H1 (cell line): ENCODE measurements around the gene ALG3. TPM values are rescaled to one million over a fixed set of nuclear protein-coding genes. Genes with fewer than 3 reads are reported as not detected.

Experiments
- CTCF ChIA-PET: fragments of 300-600 bp; sonication (Branson Sonifier 250); formaldehyde crosslinking; loops from one replicate; lab custom pipeline; 2021; ENCODE audit not compliant: partially characterized antibody; lab: Charles Lee
- POLR2A ChIA-PET: fragments of 300-600 bp; sonication (Branson Sonifier 250); formaldehyde crosslinking; loops from one replicate; lab custom pipeline; 2021; ENCODE audit warnings: inconsistent platforms; ENCODE audit not compliant: partially characterized antibody; lab: Charles Lee
- DNase-seq, 2 experiments: peaks; one replicate each; pipeline versions ENCODE4 v3.0.0 to v3.0.0-alpha.2; 2010 to 2022; ENCODE audit warnings: low spot score in 2 of 2, low read depth in 1 of 2, mixed read lengths in 1 of 2
- FAIRE-seq: peaks from 2 replicates; lab custom pipeline; 2011; peaks lifted over from hg19 to GRCh38; lab: Jason Lieb, UNC
- H2AFZ ChIP-seq: 2 replicates; pipeline ENCODE4 v1.8.1; 2012; ENCODE audit warnings: low read length, inconsistent platforms
- H2AK5ac ChIP-seq: 2 replicates; pipeline ENCODE4 v1.6.1; 2013; ENCODE audit warnings: low read depth, low read length
- H2BK120ac ChIP-seq: replicated peaks from 2 replicates; pipeline ENCODE3; 2013; ENCODE audit warnings: low read depth, low read length, inconsistent platforms
- H2BK12ac ChIP-seq: 2 replicates; pipeline ENCODE4 v1.6.1; 2013; ENCODE audit warnings: low read depth, low read length
- H2BK15ac ChIP-seq: 2 replicates; pipeline ENCODE4 v1.6.1; 2013; ENCODE audit warnings: low read length
- H2BK20ac ChIP-seq: 2 replicates; pipeline ENCODE4 v1.6.1; 2013; ENCODE audit warnings: low read length
- H2BK5ac ChIP-seq: 2 replicates; pipeline ENCODE4 v1.6.1; 2013; ENCODE audit warnings: low read depth, low read length
- H3K14ac ChIP-seq: 2 replicates; pipeline ENCODE4 v1.6.1; 2013; ENCODE audit warnings: inconsistent platforms; ENCODE audit not compliant: insufficient read length
- H3K18ac ChIP-seq: 2 replicates; pipeline ENCODE4 v1.6.1; 2013; ENCODE audit warnings: low read length; ENCODE audit errors: extremely low read depth
- H3K23ac ChIP-seq: 2 replicates; pipeline ENCODE4 v1.6.1; 2013; ENCODE audit warnings: inconsistent platforms; ENCODE audit not compliant: insufficient read length
- H3K23me2 ChIP-seq: 2 replicates; pipeline ENCODE4 v1.6.1; 2013; ENCODE audit warnings: low read depth, low read length
- H3K27ac ChIP-seq: 2 replicates; pipeline ENCODE4 v1.6.1; 2011; ENCODE audit warnings: low read depth, low read length, inconsistent platforms
- H3K27me3 ChIP-seq, 4 experiments: replicated peaks in 1 of 4; 1 replicate in 1 of 4; 2 replicates in 3 of 4; pipeline versions ENCODE4 v1.6.1 to v1.8.1; 2011 to 2013; ENCODE audit warnings: low read length in 3 of 4, mild to moderate bottlenecking in 3 of 4, inconsistent platforms in 2 of 4, mixed read lengths in 2 of 4, moderate library complexity in 1 of 4; ENCODE audit not compliant: control insufficient read depth in 3 of 4, insufficient read depth in 3 of 4; ENCODE audit errors: extremely low read depth in 1 of 4
- H3K36me3 ChIP-seq, 4 experiments: 2 replicates each; pipeline versions ENCODE4 v1.6.1 to v1.8.1; 2011 to 2013; ENCODE audit warnings: mild to moderate bottlenecking in 4 of 4, low read length in 3 of 4, moderate library complexity in 2 of 4, control low read depth in 1 of 4, inconsistent platforms in 1 of 4; ENCODE audit not compliant: insufficient read depth in 4 of 4, control insufficient read depth in 2 of 4
- H3K4ac ChIP-seq: replicated peaks from 2 replicates; pipeline ENCODE3; 2013; ENCODE audit warnings: low read length, low read depth, mixed read lengths, inconsistent platforms; ENCODE audit not compliant: insufficient read length
- H3K4me1 ChIP-seq, 4 experiments: replicated peaks in 1 of 4; 1 replicate in 1 of 4; 2 replicates in 3 of 4; pipeline versions ENCODE4 v1.6.1 to v1.8.1; 2011 to 2013; ENCODE audit warnings: low read length in 3 of 4, inconsistent platforms in 2 of 4, mixed read lengths in 1 of 4; ENCODE audit not compliant: insufficient read depth in 4 of 4, control insufficient read depth in 3 of 4
- H3K4me2 ChIP-seq, 2 experiments: 2 replicates each; pipeline versions ENCODE4 v1.6.1 to v1.8.1; 2011 to 2013; ENCODE audit warnings: low read depth in 2 of 2, low read length in 2 of 2, control low read depth in 1 of 2, inconsistent platforms in 1 of 2, mild to moderate bottlenecking in 1 of 2; ENCODE audit not compliant: insufficient read depth in 1 of 2
- H3K4me3 ChIP-seq, 4 experiments: fragments of 200-600, 300-600 bp in 1 of 4; sonication (generic), shearing (Covaris generic), sonication (Bioruptor Twin) in 1 of 4; 2 replicates each; pipeline versions ENCODE4 v1.5.1 to v1.8.1; 2011 to 2016; ENCODE audit warnings: low read length in 4 of 4, low read depth in 3 of 4, control low read depth in 2 of 4, inconsistent platforms in 2 of 4, mild to moderate bottlenecking in 2 of 4, mixed read lengths in 1 of 4, moderate library complexity in 1 of 4; ENCODE audit not compliant: insufficient read depth in 2 of 4; ENCODE audit errors: extremely low read depth in 1 of 4
- H3K56ac ChIP-seq: replicated peaks from 2 replicates; pipeline ENCODE3; 2013; ENCODE audit warnings: low read depth, mild to moderate bottlenecking, mixed read lengths, low read length, inconsistent platforms; ENCODE audit not compliant: insufficient read length
- H3K79me1 ChIP-seq: 2 replicates; pipeline ENCODE4 v1.6.1; 2013; ENCODE audit warnings: low read depth, low read length, control low read depth
- H3K79me2 ChIP-seq, 2 experiments: 2 replicates each; pipeline versions ENCODE4 v1.6.1 to v1.8.1; 2012 to 2013; ENCODE audit warnings: low read length in 2 of 2, mild to moderate bottlenecking in 2 of 2, inconsistent platforms in 1 of 2; ENCODE audit not compliant: insufficient read depth in 2 of 2, control insufficient read depth in 1 of 2
- H3K9ac ChIP-seq, 4 experiments: replicated peaks in 1 of 4; 1 replicate in 1 of 4; 2 replicates in 3 of 4; pipeline versions ENCODE4 v1.6.1 to v1.8.1; 2011 to 2013; ENCODE audit warnings: low read depth in 3 of 4, low read length in 3 of 4, control low read depth in 2 of 4, mild to moderate bottlenecking in 2 of 4, moderate library complexity in 2 of 4, inconsistent platforms in 1 of 4; ENCODE audit errors: extremely low read depth in 1 of 4
- H3K9me3 ChIP-seq, 2 experiments: 2 replicates each; pipeline versions ENCODE4 v1.6.1 to v1.8.1; 2012 to 2013; ENCODE audit warnings: mild to moderate bottlenecking in 2 of 2, moderate library complexity in 2 of 2, control low read depth in 1 of 2, inconsistent platforms in 1 of 2, low read depth in 1 of 2, low read length in 1 of 2, mixed read lengths in 1 of 2; ENCODE audit not compliant: insufficient read depth in 2 of 2
- H4K20me1 ChIP-seq, 2 experiments: replicated peaks in 1 of 2; 2 replicates each; pipeline versions ENCODE3 to v1.8.1; 2011 to 2013; ENCODE audit warnings: inconsistent platforms in 2 of 2, low read length in 2 of 2, mild to moderate bottlenecking in 1 of 2; ENCODE audit not compliant: insufficient read depth in 2 of 2, control insufficient read depth in 1 of 2
- H4K5ac ChIP-seq: 2 replicates; pipeline ENCODE4 v1.6.1; 2013; ENCODE audit warnings: low read length, low read depth, mixed read lengths, inconsistent platforms; ENCODE audit not compliant: insufficient read length
- H4K8ac ChIP-seq: 2 replicates; pipeline ENCODE4 v1.8.0; 2013; ENCODE audit warnings: mild to moderate bottlenecking, moderate library complexity, low read length, inconsistent platforms; ENCODE audit not compliant: insufficient read depth; ENCODE audit errors: extremely low read depth
- H4K91ac ChIP-seq: replicated peaks from 2 replicates; pipeline ENCODE3; 2013; ENCODE audit warnings: low read length, mixed read lengths, inconsistent platforms; ENCODE audit not compliant: insufficient read length
- EZH2 ChIP-seq: fragments of 200-600 bp; sonication (generic); IDR thresholded peaks from 2 replicates; pipeline ENCODE4 v1.7.1; 2012; ENCODE audit warnings: low read depth, mild to moderate bottlenecking, moderate library complexity, low read length, inconsistent platforms; ENCODE audit not compliant: severe bottlenecking
- MAX ChIP-seq: IDR thresholded peaks from 2 replicates; pipeline ENCODE4 v1.6.1; 2012; ENCODE audit warnings: inconsistent platforms
- SUZ12 ChIP-seq: fragments of 200-600 bp; sonication (generic); IDR thresholded peaks from 2 replicates; pipeline ENCODE4 v1.6.1; 2012; ENCODE audit warnings: mild to moderate bottlenecking, inconsistent platforms, low read length, moderate library complexity, mixed read lengths
- WGBS, 2 experiments: shearing (Covaris generic) in 1 of 2; methylation state at CpG; one replicate each; pipeline versions ENCODE4 v1.1.6 to v1.1.7; 2013 to 2015; ENCODE audit warnings: low lambda C conversion rate in 2 of 2, mixed read lengths in 2 of 2, inconsistent platforms in 1 of 2, low coverage in 1 of 2, missing lambda C conversion rate in 1 of 2; ENCODE audit not compliant: insufficient replicate concordance in 2 of 2, insufficient coverage in 1 of 2, insufficient read length in 1 of 2; ENCODE audit errors: extremely low coverage in 1 of 2, missing lambda C conversion rate in 1 of 2; 5-methylcytosine and 5-hydroxymethylcytosine counted together
- polyA plus RNA-seq, 7 experiments: library from polyadenylated mRNA; depleted of rRNA in 3 of 7; stranded (reverse) in 5 of 7; unstranded in 2 of 7; fragments of >200 nt in 5 of 7; fragments of 200-250 nt in 2 of 7; gene quantifications; 1 replicate in 5 of 7; 2 replicates in 1 of 7; 4 replicates in 1 of 7; pipeline versions ENCODE4 v1.2.1 to v1.2.3, GENCODE V29; 2011 to 2013; ENCODE audit warnings: missing spikeins in 2 of 7, mixed read lengths in 2 of 7
- total RNA-seq: library from RNA; stranded (reverse); fragmentation: NEBNext Ultra II Directional; extraction: Animal tissue kit (Norgen Biotek cat#: 25700); gene quantifications from 2 replicates; pipeline ENCODE4 v1.2.1, GENCODE V29; 2021

The ALG3 gene
- total and polyA plus RNA-seq, 2 of the 8 experiments (the other 6 are each of a cell fraction or from before 2014, with no cell fraction given), result 54.6 to 148 TPM

GRCh38 chr3:184275381-184275701, 26.6 kb upstream of the ALG3 start:
- peak overlapping the region in 1 of 4 experiments; percentile 36; a peak in 1 of 7 replicates for H3K9ac ChIP-seq
- H4K91ac ChIP-seq, result peak overlapping the region; percentile 46
- ChIA-PET CTCF (no interaction called here), POLR2A (interaction anchor here (0.7 kb wide), 1 partner anchor 15 kb away, joined by 3 read pairs; no protein-coding TSS in a partner anchor)
- peak overlapping the region; percentile 98 for H2BK15ac ChIP-seq
- no peaks in the 10 kb centered on the region for H3K9me3 ChIP-seq
- H3K79me1 ChIP-seq, result no peaks in the 10 kb centered on the region; the same call in 1 of the 2 replicates
- no peak overlapping the region for H3K27ac ChIP-seq
- H2BK12ac ChIP-seq, result peak overlapping the region; percentile 96; the same call in 1 of the 2 replicates
- no peak overlapping the region for H3K56ac ChIP-seq
- WGBS, 2 experiments, result 80% methylated on average over 12 of the region's 12 CpGs; no CpG with 5 or more reads in 1 of the 2 experiments
- DNase-seq, result no peak
- no peak for FAIRE-seq
- H2AFZ ChIP-seq, result peak overlapping the region; percentile 63; the same call in 1 of the 2 replicates
- peaks cover 0 to 5% of the 10 kb centered on the region in 2 experiments for H4K20me1 ChIP-seq
- H2BK120ac ChIP-seq, result no peak overlapping the region
- H3K4ac ChIP-seq, result peak overlapping the region; percentile 53
- H3K18ac ChIP-seq, result no peak overlapping the region
- no peak overlapping the region for H3K14ac ChIP-seq
- peaks cover 0 to 7% (median 3%) of the 10 kb centered on the region in 4 experiments; a peak in 5 of 7 replicates for H3K4me1 ChIP-seq
- TF ChIP-seq EZH2 (no peak), SUZ12 (peak; percentile 38; the same call in 1 of the 2 replicates), MAX (0 out of 2 replicates have a peak, but pooled peaks have one; percentile 33)
- TF ChIP-seq, all 59 proteins: peak for 2
- no peak overlapping the region for H4K5ac ChIP-seq
- peak overlapping the region; percentile 69; the same call in 1 of the 2 replicates for H2AK5ac ChIP-seq
- H3K79me2 ChIP-seq, result no peaks in the 10 kb centered on the region
- H2BK5ac ChIP-seq, result no peak overlapping the region
- peak overlapping the region; percentile 98 for H2BK20ac ChIP-seq
- H3K4me2 ChIP-seq, result peak overlapping the region; percentile 52 to 87
- H3K4me3 ChIP-seq, result peak overlapping the region; percentile 31 to 60 (median 42); a peak in 7 of 8 replicates
- peak overlapping the region; percentile 20; the same call in 1 of the 2 replicates for H4K8ac ChIP-seq
- peak overlapping the region; percentile 71 for H3K23ac ChIP-seq
- H3K27me3 ChIP-seq, result peaks cover 8 to 32% (median 26%) of the 10 kb centered on the region in 4 experiments
- no peaks in the 10 kb centered on the region for H3K36me3 ChIP-seq
- peaks cover 9% of the 10 kb centered on the region for H3K23me2 ChIP-seq
